Prostate gland (tissue), 1 donor: ENCODE data around the gene WDR5.

ENCODE experiments used
- POLR2A ChIP-seq: fragments of 450-650 bp; IDR thresholded peaks from one replicate; pipeline ENCODE4 v1.6.1; 2016; ENCODE audit warnings: antibody characterized with exemption, mild to moderate bottlenecking
- POLR2AphosphoS5 ChIP-seq: sonication (generic); formaldehyde crosslinking; IDR thresholded peaks from one replicate; pipeline ENCODE4 v1.6.1; 2017; ENCODE audit warnings: antibody characterized with exemption

- TF ChIP-seq POLR2A: no peak
- no peak for TF ChIP-seq POLR2AphosphoS5
These were observed 21.6 kb downstream of the WDR5 start for GRCh38 chr9:134157378-134157885.
